Progenitor cell of endocrine pancreas (in vitro differentiated cells): ENCODE results near the gene FGF4. TPM values are rescaled to one million over a fixed set of nuclear protein-coding genes. Genes with fewer than 3 reads are reported as not detected.

Experiments used
- DNase-seq: peaks from one replicate; pipeline ENCODE4 v3.0.0; 2021; ENCODE audit warnings: low spot score; ENCODE audit not compliant: unreplicated experiment
- H3K27ac Mint-ChIP-seq: 2 replicates; pipeline ENCODE4 v1.8.0; 2021; ENCODE audit warnings: mild to moderate bottlenecking, moderate library complexity, mixed read lengths
- H3K27me3 Mint-ChIP-seq: 2 replicates; pipeline ENCODE4 v1.8.0; 2021; ENCODE audit warnings: mixed read lengths
- H3K36me3 Mint-ChIP-seq: 2 replicates; pipeline ENCODE4 v1.8.0; 2022; ENCODE audit warnings: mixed read lengths; ENCODE audit not compliant: insufficient read depth
- H3K4me1 Mint-ChIP-seq: 2 replicates; pipeline ENCODE4 v1.8.0; 2021; ENCODE audit warnings: low read depth, mixed read lengths
- H3K4me3 Mint-ChIP-seq: 2 replicates; pipeline ENCODE4 v1.8.0; 2021; ENCODE audit warnings: low read depth, mild to moderate bottlenecking, moderate library complexity, mixed read lengths
- H3K9me3 Mint-ChIP-seq: 2 replicates; pipeline ENCODE4 v1.8.0; 2021; ENCODE audit warnings: low read depth, mixed read lengths
- CTCF ChIP-seq: fragments of 200-600 bp; sonication (generic); IDR thresholded peaks from one replicate; pipeline ENCODE4 v1.5.0; 2021; ENCODE audit warnings: antibody characterized with exemption, mild to moderate bottlenecking; ENCODE audit not compliant: unreplicated experiment
- total RNA-seq: library from RNA; stranded (reverse); gene quantifications from 2 replicates; pipeline ENCODE4 v1.2.1, GENCODE V29; 2021

Gene FGF4
- total RNA-seq, 1 donor from 2014 or later, result not detected

GRCh38 chr11:69799582-69799981 lies 24.4 kb upstream of the FGF4 start:
- no peaks in the 10 kb centered on the region for H3K36me3 Mint-ChIP-seq
- H3K4me3 Mint-ChIP-seq, result no peak overlapping the region
- no peak for DNase-seq
- no peaks in the 10 kb centered on the region for H3K4me1 Mint-ChIP-seq
- TF ChIP-seq CTCF, result no peak
- no peaks in the 10 kb centered on the region for H3K9me3 Mint-ChIP-seq
- no peak overlapping the region for H3K27ac Mint-ChIP-seq
- peaks cover 4% of the 10 kb centered on the region for H3K27me3 Mint-ChIP-seq

GRCh38 chr11:69799097-69799496 lies 24.0 kb upstream of the FGF4 start:
- no peak for DNase-seq
- H3K9me3 Mint-ChIP-seq, result no peaks in the 10 kb centered on the region
- peaks cover 4% of the 10 kb centered on the region for H3K27me3 Mint-ChIP-seq
- H3K4me1 Mint-ChIP-seq, result no peaks in the 10 kb centered on the region
- H3K36me3 Mint-ChIP-seq, result no peaks in the 10 kb centered on the region
- no peak overlapping the region for H3K4me3 Mint-ChIP-seq
- no peak overlapping the region for H3K27ac Mint-ChIP-seq
- TF ChIP-seq CTCF, result no peak

- no peak for TF ChIP-seq CTCF
These were observed 22.8 kb upstream of the FGF4 start for GRCh38 chr11:69797737-69798528.

GRCh38 chr11:69797156-69797555 lies 22.0 kb upstream of the FGF4 start:
- Mint-ChIP-seq H3K4me1 (no peaks in the 10 kb centered on the region), H3K4me3 (no peak overlapping the region), H3K36me3 (no peaks in the 10 kb centered on the region), H3K27me3 (peaks cover 6% of the 10 kb centered on the region), H3K27ac (no peak overlapping the region), H3K9me3 (no peaks in the 10 kb centered on the region)
- no peak for DNase-seq
- no peak for TF ChIP-seq CTCF

More at GRCh38 chr11:69797737-69798528, 22.8 kb upstream of the FGF4 start:
- H3K9me3 Mint-ChIP-seq, result no peaks in the 10 kb centered on the region
- H3K27me3 Mint-ChIP-seq, result peaks cover 4% of the 10 kb centered on the region
- H3K36me3 Mint-ChIP-seq, result no peaks in the 10 kb centered on the region
- H3K4me1 Mint-ChIP-seq, result no peaks in the 10 kb centered on the region
- no peak overlapping the region for H3K4me3 Mint-ChIP-seq
- H3K27ac Mint-ChIP-seq, result no peak overlapping the region
- no peak for DNase-seq

- H3K27me3 Mint-ChIP-seq, result peaks cover 14% of the 10 kb centered on the region
- H3K9me3 Mint-ChIP-seq, result no peaks in the 10 kb centered on the region
- no peak for DNase-seq
- H3K4me1 Mint-ChIP-seq, result no peaks in the 10 kb centered on the region
- H3K36me3 Mint-ChIP-seq, result no peaks in the 10 kb centered on the region
- no peak for TF ChIP-seq CTCF
- no peak overlapping the region for H3K27ac Mint-ChIP-seq
- no peak overlapping the region for H3K4me3 Mint-ChIP-seq
These were observed 20.9 kb upstream of the FGF4 start for GRCh38 chr11:69796063-69796462.
